Muscle of arm (tissue), 12 donors: Measurements from ENCODE around the gene KLC4. TPM values are rescaled to one million over a fixed set of nuclear protein-coding genes. Genes with fewer than 3 reads are reported as not detected.
"Not testable (repeated sequence)": the region's sequence is repeated elsewhere in the genome, so short reads cannot be mapped to it uniquely, and the experiment has no call there.

ENCODE experiments used
- DNase-seq: peaks from one replicate; pipeline ENCODE4 v3.0.0-alpha.2; 2013
- polyA plus RNA-seq, 12 donors: library from polyadenylated mRNA; unstranded; fragments of 120-200 nt; gene quantifications; one replicate each; pipeline ENCODE4 v1.2.1, GENCODE V29; 2013; ENCODE audit not compliant: insufficient read length in 12 of 12

KLC4 gene
- polyA plus RNA-seq, 12 donors: 17.6 to 54.7 (median 24.4) TPM; not detected in 1

DNA sequence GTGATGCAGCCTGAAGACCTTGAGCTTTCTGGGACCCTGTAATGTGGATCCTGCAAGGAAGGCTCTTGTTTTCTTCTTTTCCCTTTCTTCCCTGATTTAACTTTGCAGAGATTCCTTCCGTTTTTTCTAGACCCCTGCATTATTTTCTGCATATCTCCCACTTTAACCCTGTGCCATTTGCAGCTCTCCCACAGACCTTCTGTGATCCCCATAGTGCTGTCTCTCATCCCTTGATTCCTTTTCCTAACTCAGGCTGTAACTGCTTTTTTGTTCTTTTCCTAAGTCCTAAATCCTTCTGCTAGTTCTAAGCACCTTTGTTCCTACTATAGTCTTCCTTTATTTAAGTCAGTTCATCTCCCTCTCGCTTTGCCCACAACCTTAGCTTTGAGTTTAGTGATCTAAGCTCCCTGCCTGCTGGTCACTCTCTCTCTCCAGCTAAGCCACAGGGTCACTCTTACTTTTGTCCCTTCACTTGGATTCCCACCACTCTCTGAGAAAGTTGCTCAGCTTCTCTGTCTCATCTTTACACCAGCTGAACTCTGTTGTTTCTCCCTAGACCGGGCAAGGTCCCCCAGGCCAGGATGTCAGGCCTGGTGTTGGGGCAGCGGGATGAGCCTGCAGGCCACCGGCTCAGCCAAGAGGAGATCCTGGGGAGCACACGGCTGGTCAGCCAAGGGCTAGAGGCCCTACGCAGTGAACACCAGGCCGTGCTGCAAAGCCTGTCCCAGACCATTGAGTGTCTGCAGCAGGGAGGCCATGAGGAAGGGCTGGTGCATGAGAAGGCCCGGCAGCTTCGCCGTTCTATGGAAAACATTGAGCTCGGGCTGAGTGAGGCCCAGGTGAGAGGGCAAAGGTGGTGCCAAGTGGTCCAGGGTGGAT is 1.6 kb downstream of the KLC4 start:
- DNase-seq: no peak

DNA sequence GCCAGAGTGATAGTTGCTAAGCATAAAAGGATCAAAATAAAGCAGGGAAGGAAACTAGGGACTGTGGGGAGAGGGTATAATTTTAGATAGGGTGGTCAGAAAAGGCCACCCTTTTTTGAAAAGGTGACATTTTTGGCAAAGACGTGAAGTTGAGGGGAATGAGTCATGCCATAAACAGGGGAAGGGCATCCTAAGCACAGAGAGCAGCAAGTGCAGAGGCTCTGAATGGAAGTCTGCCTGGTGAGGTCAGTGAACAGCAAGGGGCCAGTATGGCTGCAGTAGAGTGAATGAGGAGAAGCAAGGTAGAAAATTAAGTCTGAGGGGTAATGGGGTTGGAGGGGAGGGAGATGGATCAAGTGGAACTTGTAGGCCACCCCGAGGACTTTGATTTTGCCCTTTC is 2.4 kb downstream of the KLC4 start:
- DNase-seq: no peak

DNA sequence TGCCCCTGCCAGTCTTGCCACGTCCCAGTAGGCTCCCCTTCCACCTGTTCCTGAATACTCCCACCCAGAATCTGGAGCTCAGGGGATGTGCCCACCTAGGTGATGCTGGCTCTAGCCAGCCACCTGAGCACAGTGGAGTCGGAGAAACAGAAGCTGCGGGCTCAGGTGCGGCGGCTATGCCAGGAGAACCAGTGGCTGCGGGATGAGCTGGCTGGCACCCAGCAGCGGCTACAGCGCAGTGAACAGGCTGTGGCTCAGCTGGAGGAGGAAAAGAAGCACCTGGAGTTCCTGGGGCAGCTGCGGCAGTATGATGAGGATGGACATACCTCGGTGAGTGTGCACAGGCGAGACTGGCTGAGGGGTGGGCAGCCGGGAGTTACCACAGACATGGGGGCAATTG is 3.4 kb downstream of the KLC4 start:
- no peak for DNase-seq

DNA sequence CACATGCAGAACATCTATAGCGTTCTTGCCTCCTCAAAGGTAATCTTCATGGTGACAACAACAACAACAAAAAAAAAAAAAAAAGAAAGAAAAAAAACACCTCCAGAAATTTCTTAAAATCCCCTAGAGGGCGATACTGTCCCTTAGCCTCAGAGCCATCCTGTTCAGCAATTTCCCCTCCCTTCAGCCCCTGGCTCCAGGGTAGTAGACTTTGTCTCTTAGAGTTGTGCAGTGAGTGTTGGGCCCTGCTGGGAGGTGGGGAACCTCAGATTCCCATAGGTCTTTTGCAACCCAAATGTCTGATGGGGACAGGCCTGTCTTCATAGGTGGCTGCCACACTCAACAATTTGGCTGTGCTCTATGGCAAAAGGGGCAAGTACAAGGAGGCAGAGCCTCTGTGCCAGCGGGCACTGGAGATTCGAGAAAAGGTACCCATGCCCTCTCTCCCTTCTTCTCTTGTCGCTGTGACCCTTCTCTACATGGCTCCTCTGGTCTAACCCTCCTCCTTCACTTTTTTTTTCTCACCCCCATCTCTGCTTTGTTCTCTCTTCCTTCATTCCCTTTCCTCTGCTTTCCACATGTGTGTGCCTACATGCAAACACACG is 10.7 kb downstream of the KLC4 start:
- no peak for DNase-seq

DNA sequence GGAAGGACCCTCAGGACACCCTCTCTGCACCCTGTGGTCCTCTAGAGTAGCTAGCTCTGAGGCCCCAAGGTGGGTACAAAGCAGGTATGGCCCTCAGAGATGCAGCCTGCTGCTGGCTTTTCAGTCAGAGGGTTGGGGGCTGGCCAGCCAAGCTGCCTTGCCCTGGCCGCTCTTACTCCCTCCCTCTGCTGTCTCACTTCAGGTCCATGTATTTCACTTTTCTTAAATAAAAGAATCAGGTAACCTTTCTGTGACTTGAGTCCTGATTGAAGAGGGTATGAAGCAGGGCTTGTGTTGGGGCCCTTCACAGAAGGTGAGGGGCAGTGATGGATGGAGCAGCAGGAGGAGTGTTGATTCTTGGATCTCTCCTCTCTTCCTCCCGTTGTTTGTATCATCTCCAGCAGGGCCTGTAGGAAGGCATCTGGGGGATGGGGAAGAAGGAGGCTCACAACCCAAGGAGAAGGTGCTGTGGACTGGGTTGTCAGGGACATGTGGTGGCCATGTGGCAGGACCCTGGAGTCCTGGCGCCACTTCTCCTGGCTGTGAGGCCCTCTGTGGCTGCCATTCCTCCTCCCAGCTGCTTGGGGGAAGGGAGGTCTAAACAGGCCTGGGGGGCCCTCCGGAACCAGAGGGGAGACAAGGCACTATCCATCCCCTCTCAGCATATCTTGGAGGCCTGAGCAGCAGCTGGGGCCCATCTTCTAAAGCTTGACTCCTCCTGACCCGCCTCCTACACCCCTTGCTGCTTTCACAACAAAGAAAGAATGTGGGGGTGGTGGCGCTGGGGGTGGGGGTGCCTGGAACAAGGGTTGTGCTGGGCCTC is 15.6 kb downstream of the KLC4 start:
- DNase-seq: no peak

DNA sequence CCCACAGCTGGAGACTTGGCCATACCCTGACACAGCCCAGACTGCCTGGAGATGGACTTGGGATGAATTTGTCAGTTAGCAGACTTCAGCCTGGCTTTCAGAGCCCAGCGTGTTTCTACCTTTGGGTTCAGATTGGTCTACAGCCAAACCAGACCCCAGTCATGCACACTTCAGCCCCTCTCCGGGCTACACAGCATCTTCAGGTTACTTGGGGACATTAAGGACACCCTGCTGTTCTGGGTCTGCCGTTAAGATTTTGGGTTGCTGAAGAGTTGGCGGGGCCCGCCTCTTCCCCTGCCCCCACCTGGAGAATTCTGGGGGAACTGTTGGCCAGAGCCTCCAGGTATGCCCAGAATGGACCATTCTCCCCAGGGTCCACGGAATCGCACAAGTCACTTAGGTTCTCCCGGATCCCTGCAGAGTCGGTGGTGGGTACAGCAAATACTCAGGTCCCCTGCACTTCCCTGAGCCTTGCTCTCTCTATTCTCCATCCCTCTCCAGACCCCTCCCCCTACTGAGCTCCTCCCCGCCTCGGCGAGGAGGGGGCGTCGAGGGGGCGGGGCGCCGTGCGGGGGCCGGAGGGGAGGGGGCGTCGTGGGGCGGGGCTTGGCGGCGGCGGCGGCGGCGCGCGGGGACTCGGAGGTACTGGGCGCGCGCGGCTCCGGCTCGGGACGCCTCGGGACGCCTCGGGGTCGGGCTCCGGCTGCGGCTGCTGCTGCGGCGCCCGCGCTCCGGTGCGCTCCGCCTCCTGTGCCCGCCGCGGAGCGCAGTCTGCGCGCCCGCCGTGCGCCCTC is 16.4 kb downstream of the KLC4 start, which contains the start of gene PTK7:
PTK7 (plus strand) TSS at position 645 of the 794 bp plus-strand sequence. CDS start 175 bp downstream, outside the sequence.
- peak; percentile 79 for DNase-seq

DNA sequence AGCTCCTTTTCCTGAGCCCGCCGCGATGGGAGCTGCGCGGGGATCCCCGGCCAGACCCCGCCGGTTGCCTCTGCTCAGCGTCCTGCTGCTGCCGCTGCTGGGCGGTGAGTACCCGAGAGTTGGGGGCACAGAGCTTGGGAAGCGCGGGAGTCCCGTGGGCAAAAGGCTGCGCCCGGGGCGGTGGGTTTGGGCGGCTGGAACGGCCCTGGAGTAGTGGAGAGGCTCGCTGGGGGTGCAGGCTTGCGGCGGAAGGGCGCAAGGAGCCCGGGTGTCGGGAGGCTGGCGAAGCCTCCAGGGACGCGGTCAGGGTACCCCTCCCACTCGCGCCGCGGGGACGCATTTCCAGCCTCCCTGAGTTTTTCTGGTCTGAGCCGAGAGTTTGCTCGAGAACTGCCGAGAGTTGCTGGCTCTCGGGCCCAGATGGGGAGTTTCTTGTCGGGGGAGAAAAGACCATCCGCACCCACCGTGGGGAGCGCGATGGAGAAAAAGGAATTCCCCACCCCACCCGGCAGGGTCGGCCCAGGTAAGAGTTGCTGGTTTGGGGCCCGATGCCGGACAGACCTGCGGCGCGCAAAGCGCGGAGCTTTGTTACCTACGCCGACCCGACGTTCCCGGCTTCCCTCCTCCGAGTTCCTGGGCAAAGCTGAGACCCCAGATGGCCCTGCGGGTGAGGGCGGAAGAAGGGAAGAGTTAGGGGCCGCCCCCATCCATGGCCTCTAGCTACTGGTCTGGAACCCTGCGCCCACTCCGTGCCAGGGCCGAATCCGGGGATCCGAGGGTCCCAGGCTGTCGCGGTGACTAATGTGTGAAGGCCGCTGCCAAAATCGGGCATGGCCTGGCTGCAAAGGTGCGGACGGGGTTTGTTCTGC is 17.3 kb downstream of the KLC4 start:
- DNase-seq: no peak

DNA sequence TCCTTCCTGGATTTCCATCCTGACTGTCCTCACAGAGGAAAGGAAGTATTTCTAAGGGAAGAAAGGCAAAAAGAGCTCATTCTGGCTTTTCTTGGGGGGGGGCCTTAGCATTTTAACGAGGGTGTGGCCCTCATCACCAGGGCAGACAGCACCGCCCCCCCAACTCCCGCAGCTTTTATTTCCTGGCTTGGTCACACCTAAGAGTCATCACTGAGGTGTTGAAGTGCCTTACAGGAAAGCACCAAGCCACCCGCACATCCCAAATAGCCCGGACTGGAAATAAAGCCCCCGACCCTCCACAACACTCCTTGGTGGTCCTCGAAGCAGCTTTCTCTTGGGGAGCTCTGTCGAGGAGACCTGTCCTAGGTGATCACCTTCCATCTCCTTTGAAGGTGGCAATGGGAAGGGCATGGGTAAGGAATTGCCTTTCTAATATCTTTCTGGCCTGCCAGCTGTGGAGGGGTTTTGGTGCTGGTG is 17.9 kb downstream of the KLC4 start:
- no peak for DNase-seq

DNA sequence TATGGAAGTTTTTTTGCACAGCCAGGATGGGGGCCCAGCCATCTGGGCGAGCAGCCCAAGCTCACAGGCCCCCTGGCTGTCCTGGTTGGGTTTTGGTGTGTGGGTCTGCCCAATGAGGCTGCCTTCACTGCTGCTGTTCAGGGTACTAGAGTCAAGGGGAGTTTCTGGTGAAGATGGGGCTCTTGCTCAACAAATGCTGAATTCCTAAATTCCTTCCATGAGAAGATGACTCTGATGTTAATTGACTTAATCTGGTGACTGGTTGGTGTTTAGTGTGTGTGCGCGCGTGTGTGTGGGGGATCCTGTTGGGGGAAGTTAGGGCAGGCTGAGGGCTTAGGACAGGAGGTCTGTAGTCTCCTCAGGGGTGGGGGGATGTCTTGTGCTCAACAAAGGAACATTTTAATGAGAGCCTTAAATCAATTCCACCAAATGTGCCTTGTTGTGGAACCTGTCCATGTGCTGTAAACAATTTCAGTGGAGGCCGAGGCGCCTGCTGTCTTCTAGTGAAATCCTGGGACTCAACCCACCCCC is 18.6 kb downstream of the KLC4 start:
- no peak for DNase-seq

DNA sequence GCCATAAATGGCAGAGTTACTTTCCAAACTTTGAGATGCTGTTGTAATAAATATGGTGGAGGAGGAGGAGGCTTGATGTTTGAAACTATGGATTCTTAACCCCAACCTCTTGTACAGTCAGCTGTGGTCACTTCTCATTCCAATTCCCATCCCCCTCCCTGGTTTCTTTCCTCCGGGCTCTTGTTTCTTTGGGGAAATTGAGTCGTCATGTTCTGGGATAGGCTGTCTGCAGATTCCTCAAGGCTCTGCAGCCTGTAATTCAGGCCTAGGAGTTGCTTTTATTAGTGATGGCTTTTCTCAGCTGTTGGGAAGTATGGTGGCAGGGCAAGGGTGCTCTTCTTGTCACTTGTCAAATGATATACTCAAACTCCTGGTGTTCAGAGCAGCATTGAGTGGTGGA is 19.3 kb downstream of the KLC4 start:
- DNase-seq: no peak

DNA sequence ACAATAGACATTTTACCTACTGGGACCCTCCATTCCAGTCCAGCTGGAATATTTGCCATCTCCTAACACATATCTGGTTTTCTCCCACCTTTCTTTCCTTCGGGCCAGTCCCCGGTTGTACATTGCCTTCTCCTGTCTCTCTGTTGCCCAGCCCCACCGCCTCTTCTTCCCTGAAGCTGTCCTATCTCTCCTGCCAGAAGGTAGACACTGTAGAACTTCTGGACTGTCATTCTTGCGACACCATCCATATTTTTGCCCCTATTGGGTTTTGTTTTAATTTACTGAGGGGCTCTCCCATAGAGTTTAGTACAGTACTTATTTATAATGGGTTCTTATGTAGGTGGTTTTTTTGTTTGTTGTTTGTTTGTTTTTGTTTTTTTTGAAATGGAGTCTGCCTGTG is 21.6 kb downstream of the KLC4 start:
- DNase-seq: no peak

DNA sequence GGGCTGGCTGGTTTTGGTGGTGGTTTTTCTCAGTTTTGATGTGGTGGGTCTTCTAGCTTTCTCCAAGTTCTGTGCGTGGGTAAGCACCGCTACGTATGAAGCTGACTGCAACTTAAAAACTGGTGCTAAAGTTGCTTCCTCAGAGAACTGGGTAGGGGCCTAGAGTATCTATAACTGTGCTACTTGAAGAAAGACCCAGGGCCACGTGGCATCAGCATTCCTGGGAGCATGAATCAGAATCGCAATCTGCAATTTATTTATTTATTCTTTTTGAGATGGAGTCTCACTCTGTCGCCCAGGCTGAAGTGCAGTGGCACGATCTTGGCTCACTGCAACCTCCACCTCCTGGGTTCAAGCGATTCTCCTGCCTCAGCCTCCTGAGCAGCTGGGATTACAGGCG is 22.5 kb downstream of the KLC4 start:
- not testable (repeated sequence) for DNase-seq

DNA sequence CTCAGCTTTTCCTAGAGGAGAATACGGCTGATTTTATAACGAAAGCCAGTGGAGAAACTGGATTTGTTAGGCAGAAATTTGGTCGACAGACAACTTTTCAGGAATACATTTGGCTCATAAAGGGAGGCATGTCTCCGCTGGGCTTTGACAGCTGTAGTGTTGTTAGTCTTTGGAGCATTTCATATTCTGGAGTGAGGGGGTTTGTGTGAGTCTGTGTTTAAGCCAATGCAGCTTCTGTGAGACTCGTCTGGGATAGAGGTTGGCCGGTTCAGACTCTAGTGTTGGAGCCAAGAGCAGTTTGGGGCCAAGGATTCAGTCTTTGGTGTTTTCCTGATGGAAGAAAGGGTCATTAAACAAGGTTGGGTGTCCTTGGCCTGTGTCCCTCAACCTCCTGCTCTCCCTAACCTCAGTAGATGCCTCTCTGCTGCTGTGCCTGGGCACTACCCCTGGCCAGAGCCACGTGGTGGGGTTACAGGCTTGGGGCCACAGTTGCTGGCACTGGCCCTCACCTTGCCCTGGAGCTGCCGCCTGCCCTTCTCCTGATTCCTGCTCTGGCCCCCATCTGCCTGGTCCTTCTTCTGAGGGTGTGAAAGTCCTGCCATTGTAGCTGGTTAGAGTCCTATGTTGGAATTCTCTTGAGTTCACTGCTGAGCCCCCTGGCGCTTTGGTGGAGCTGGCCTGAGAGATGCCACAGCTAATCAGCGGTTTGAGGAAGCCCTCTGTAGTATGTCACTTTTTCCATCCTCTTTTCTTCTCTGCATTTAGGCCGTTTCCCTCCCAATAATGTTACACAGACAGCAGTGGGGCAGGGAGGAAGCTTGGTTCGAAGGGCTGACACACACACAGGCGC is 23.6 kb downstream of the KLC4 start:
- peak; percentile 85 for DNase-seq

DNA sequence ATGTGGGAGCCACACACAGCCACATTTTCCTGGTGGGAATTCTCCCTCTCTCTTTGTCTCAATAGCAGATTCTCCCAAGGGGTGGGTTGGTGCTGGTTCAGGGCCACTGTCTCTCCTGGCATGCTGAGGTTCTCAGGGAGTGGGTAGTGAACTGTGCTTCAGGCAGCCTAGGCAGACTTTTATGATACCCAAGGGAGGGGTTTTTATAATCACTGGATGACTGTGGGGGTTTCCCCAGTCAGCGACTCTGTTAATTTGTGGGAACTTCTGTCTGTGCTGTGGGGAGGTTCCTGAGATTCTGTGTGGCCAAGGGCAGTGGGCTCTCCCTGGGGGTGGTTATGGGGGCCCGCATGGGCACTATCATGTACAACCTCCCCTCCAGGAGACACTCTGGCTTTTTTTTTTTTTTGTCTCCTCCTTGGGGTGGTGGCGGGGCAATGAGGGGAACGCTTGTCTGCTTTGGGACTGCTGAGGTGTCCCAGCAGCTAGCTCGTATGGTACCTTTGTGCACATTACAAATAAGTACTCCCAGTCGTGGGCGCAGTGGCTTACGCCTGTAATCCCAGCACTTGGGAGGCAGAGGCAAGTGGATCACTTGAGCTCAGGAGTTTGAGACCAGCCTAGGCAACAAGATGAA is 26.7 kb downstream of the KLC4 start:
- DNase-seq: no peak

DNA sequence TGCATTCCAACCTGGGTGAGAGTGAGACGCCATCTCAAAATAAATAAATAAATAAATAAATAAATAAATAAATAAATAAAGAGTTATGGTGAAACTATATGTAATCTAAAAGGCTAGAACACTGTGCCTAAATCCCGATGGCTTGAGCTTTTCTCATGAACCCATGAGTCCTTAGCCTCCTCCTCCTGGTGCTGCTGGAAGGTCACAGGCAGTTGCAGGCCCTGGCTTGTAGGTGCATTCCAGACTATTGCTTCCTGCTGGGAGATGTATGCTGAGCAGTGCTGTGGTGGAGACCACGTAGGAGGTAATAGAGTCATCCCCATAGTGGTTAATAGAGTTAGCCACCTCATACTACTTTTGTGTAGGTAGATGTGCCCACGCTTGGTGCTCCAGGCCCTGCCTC is 29.2 kb downstream of the KLC4 start:
- no peak for DNase-seq

DNA sequence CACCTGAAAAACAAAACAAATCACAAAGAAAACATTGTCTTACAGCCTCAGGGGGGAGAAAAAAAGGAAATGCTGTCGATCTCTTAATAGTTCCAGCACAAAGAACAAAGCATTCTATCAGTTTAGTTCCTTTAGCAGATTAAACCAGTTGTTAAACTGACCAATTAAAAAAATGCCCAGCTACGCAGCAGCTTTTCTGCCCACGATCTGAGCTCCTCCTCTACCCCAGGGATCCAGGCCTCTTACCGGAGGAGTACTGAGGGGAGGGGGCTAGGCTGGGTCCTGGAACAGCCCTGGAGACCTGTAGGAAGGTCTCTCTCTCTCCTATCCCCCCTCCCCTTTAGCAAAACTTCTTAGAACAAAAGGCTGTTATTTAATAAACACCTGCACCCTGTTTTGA is 30.0 kb downstream of the KLC4 start:
- no peak for DNase-seq

DNA sequence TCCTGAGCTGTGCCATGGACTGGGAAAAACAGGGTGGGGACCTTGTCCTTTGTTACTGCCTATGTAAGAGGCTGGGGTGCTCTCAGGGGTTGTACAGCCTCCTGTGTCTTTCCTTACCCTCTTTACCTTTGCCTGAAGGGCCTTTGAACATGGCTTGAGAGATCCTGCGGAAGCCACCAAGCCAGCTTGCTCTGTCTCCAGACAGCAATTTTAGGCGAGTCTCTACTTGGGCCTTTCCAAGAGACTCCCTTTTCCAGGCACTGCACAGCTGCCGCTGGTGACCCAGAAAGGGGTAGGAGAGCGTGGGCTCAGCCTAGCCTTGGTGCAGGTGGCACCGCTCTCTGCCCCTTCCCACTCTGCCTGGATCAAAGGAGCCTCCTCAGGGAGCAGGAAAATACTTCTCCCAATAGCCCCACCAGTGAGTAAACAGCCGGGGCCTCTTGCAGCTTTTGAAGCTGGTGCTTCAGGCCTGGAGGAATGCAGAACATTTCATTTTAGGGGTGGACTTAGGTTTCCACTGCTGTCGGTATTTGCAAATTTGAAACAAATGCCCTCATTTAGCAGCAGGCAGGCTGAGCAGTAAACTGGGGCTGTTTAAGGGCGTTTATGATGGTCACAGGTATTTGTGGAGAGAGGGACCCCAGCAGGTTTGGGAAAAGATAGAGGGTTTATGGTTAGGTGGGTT is 30.6 kb downstream of the KLC4 start:
- DNase-seq: no peak

DNA sequence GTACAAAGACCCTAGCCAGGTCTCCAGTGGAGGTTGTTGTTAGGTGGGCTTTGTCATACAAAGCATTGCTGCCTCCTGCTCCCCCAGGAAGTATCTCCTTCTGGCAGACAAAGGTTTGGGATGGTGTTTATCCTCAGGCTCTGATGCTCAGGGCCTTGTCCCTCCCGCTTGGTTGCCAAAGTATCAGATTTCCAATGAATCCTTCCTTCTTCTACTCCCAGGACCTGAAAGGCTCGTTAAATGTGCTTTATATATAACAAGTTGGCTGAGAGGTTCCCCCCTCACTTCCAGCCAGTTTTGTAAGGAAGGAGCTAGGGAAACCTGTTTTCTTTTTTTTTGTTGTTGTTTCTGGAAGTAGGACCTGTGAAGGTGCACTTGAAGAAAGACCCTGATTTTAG is 31.1 kb downstream of the KLC4 start:
- DNase-seq: peak; percentile 49
